Measurements from ENCODE around the gene RELL2. TPM values are rescaled to one million over a fixed set of nuclear protein-coding genes. Genes with fewer than 3 reads are reported as not detected.
A peak's percentile ranks its signal among the peaks of the same experiment; 100 is the strongest.

The RELL2 gene
- total RNA-seq, 1 donor from 2014 or later: 16.8 TPM

DNA sequence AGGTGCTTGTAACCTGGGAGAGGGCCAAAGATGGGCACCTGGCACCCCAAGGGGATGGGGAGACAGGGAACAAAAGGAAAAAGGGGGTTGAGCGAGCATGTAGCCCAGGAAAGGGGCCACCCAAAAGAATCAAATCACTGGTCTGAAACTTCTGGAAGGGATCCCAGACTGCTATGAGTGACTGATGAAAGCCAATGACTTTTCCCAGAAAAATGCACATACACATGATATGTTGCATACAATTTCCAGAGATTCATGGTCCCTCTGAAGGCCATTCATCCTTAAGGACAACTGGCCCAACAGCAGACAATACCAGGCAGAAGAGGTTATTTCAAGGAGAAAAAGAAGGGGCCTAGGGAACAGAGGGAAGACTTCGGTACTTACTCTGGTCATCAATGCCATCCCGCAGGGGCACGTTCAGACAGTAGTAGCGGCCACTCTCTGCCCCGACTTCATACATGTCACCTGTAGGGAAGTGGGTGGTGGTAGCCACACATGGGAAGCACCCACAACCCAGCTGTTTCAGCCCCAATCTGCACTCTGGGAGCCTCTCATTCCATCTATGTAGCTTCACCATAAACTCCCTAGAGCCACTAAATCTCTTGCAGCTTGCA, 8.5 kb upstream of the RELL2 start:
- peaks cover 76% of the 10 kb centered on the region for H3K36me3 Mint-ChIP-seq (ENCODE audit: low read depth)
- H3K4me3 Mint-ChIP-seq: no peak overlapping the region

DNA sequence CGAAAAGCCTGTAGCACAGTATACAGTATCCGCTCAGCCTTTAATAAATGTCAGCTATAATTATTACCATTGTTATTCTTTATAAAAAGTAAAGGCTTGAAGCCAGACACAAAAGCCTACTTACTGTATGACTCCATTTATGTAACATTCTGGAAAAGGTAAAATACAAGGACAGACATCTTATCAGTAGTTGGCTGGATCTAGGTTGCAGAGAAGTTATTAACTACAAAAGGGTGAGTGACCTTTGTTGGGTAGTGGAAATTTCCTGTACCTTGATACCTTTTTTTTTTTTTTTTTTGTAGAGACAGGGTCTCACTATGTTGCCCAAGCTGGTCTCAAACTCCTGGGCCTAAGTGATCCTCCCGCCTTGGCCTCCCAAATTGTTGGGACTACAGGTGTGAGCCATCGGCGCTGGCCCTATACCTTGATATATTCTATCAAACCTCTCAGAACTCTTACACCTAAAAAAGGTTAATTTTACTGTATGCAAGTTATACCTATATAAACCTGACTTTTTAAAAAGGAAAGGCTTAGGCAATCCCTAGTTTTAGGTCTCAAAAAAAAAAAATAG, 6.1 kb upstream of the RELL2 start:
- H3K27me3 Mint-ChIP-seq: no peaks in the 10 kb centered on the region
- no peak for ATAC-seq (ENCODE audit: low read depth)
- TF ChIP-seq, protein P1, sequence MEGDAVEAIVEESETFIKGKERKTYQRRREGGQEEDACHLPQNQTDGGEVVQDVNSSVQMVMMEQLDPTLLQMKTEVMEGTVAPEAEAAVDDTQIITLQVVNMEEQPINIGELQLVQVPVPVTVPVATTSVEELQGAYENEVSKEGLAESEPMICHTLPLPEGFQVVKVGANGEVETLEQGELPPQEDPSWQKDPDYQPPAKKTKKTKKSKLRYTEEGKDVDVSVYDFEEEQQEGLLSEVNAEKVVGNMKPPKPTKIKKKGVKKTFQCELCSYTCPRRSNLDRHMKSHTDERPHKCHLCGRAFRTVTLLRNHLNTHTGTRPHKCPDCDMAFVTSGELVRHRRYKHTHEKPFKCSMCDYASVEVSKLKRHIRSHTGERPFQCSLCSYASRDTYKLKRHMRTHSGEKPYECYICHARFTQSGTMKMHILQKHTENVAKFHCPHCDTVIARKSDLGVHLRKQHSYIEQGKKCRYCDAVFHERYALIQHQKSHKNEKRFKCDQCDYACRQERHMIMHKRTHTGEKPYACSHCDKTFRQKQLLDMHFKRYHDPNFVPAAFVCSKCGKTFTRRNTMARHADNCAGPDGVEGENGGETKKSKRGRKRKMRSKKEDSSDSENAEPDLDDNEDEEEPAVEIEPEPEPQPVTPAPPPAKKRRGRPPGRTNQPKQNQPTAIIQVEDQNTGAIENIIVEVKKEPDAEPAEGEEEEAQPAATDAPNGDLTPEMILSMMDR (IDR thresholded peaks at IDR 0.05): no peak
- ChIA-PET CTCF (interaction anchor here (6.0 to 9.1 kb wide), 2 partner anchors 12 to 38 kb away, joined by 42 to 87 read pairs; partner anchors contain the start of gene DIAPH1), POLR2A (interaction anchor here (0.6 to 1.2 kb wide), 3 partner anchors 21 to 933 kb away, joined by 7 to 12 read pairs (median 7); partner anchors contain the start of gene FCHSD1)
- DNase-seq: no peak
- H3K4me1 Mint-ChIP-seq: peaks cover 26% of the 10 kb centered on the region
- peaks cover 63% of the 10 kb centered on the region for H3K36me3 Mint-ChIP-seq (ENCODE audit: low read depth)
- H3K9me3 Mint-ChIP-seq: no peaks in the 10 kb centered on the region
- no peak overlapping the region for H3K4me3 Mint-ChIP-seq
- intact Hi-C loops (cut with micrococcal nuclease): no loop called here
- H3K27ac Mint-ChIP-seq: no peak overlapping the region

More for the DNA sequence above, 8.5 kb upstream of the RELL2 start:
- no peak overlapping the region for H3K27ac Mint-ChIP-seq
- TF ChIP-seq, protein P1 (IDR thresholded peaks at IDR 0.05): no peak
- intact Hi-C loops (cut with micrococcal nuclease): no loop called here
- DNase-seq: no peak
- CTCF ChIA-PET: interaction anchor here (0.9 kb wide), 1 partner anchor 61 kb away, joined by 3 read pairs; no protein-coding TSS in a partner anchor
- no peak for ATAC-seq (ENCODE audit: low read depth)
- POLR2A ChIA-PET: no interaction called here
- H3K27me3 Mint-ChIP-seq: no peaks in the 10 kb centered on the region
- peaks cover 12% of the 10 kb centered on the region for H3K4me1 Mint-ChIP-seq
- no peaks in the 10 kb centered on the region for H3K9me3 Mint-ChIP-seq

DNA sequence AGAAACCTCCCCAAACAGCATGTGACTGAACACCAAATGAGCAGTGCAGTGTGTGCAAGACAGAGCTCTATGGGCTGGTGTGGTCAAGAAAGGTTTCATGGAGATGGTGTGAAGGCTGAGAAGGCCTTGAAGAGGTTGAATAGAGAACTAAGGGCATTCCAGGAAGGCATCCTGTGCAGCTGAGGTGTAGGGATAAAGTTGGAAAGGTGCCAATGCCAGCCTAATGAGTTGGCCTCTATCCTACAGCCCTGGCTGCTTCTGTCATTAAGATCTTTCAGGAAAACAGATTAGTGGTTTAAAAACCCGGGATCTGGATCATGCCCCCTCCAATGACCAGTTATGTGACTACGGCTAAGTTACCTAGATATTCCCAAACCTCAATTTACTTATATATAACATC, 4.1 kb upstream of the RELL2 start:
- peaks cover 32% of the 10 kb centered on the region for H3K4me1 Mint-ChIP-seq
- no peak overlapping the region for H3K27ac Mint-ChIP-seq
- peaks cover 49% of the 10 kb centered on the region for H3K36me3 Mint-ChIP-seq (ENCODE audit: low read depth)
- POLR2A ChIA-PET: interaction anchor here (0.8 to 5.8 kb wide), 3 partner anchors 8 to 27 kb away, joined by 3 to 57 read pairs (median 21); partner anchors contain the start of gene FCHSD1
- no peak for DNase-seq
- no peaks in the 10 kb centered on the region for H3K9me3 Mint-ChIP-seq
- TF ChIP-seq, protein P1 (IDR thresholded peaks at IDR 0.05): no peak
- H3K4me3 Mint-ChIP-seq: no peak overlapping the region
- H3K27me3 Mint-ChIP-seq: no peaks in the 10 kb centered on the region
- intact Hi-C loops (cut with micrococcal nuclease): no loop called here
- ATAC-seq (ENCODE audit: low read depth): no peak
- CTCF ChIA-PET: interaction anchor here (0.8 to 9.1 kb wide), 4 partner anchors 11 to 40 kb away, joined by 3 to 87 read pairs (median 22); partner anchors contain the start of gene DIAPH1

DNA sequence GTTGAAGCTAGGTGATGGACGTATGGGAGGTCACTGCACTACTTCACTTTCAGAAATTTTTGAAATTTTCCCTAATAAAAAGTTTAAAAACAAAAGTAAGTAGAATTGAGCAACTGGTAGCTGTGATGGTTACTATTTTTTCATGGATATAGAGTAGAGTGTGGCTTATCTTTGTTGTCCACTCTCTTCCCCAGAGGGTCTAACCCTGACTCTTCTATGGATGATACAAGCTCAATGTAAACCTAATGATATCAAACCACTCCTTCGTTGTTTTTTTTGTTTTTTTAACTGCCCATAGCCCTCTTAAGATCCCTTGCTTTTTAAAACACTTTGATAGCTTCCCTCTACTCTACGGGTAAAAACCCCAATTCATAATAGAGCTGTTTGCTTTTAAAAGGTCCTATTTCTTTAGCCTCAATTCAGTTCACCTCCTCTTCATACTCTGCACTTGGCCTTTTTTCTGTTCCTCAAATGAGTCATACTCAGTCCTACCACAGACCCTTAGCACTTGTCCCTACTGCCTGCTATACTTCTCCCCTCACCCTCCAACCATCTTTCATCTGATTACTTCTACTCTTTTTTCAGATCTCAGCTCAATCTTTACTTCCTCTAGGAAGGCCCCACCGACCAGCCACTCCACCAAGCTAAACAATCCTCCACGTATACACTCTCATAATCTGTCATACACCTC, 2.8 kb upstream of the RELL2 start:
- Mint-ChIP-seq H3K4me3 (peak overlapping the region; percentile 56), H3K9me3 (no peaks in the 10 kb centered on the region), H3K36me3 (ENCODE audit: low read depth) (peaks cover 37% of the 10 kb centered on the region), H3K4me1 (peaks cover 39% of the 10 kb centered on the region), H3K27me3 (no peaks in the 10 kb centered on the region), H3K27ac (peak overlapping the region; percentile 66)
- TF ChIP-seq, protein P1 (IDR thresholded peaks at IDR 0.05): no peak
- peak; percentile 42 for ATAC-seq (ENCODE audit: low read depth)
- POLR2A ChIA-PET: interaction anchor here (0.6 to 5.8 kb wide), 10 partner anchors 10 to 999 kb away, joined by 3 to 95 read pairs (median 8); partner anchors contain the start of genes DIAPH1, FCHSD1 and TAF7
- intact Hi-C loops (cut with micrococcal nuclease): no loop called here
- CTCF ChIA-PET: interaction anchor here (0.9 to 9.1 kb wide), 6 partner anchors 11 to 327 kb away, joined by 3 to 87 read pairs (median 4); partner anchors contain the start of genes DIAPH1 and TAF7
- no peak for DNase-seq
